GM23248 (cell line): ENCODE data around the gene MAGI1.

Experiments
- EZH2 ChIP-seq: fragments of 200-600 bp; sonication (generic); IDR thresholded peaks from 2 replicates; pipeline ENCODE4 v1.6.1; 2018; ENCODE audit warnings: antibody characterized with exemption, mild to moderate bottlenecking; ENCODE audit not compliant: insufficient read depth, poor library complexity, severe bottlenecking
- EZH2phosphoT487 ChIP-seq: fragments of 200-600 bp; sonication (generic); IDR thresholded peaks from 2 replicates; pipeline ENCODE4 v1.6.1; 2018; ENCODE audit warnings: antibody characterized with exemption, moderate library complexity, mild to moderate bottlenecking, low read depth; ENCODE audit not compliant: insufficient read depth

DNA sequence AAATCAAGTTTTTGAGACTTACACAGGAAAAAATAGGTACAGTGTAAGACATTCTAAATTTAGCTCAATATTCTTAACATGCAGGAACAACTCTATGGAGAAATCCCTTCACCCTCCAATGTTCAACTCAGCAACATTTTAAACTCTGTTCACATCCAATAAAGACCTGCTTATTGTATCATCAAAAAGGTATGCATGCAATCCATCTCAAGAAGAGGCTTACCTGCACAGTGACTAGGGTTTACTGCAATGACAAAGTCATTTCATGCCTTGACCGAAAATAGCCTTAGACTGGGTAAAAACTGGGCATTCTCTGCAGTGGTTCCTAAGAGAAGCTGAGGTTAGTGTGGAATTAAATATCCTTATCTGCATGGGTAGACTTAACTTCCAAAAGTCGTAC, 80.5 kb downstream of the MAGI1 start:
- TF ChIP-seq EZH2 (no peak), EZH2phosphoT487 (no peak)
